HL-60 (cell line): ENCODE data around the gene ZFP62.

Experiments used
- GABPA ChIP-seq: IDR thresholded peaks from 2 replicates; pipeline ENCODE4 v1.6.1; 2012; ENCODE audit warnings: low read depth
- POLR2AphosphoS5 ChIP-seq: IDR thresholded peaks from 2 replicates; pipeline ENCODE4 v1.6.1; 2012; ENCODE audit warnings: low read depth
- SPI1 ChIP-seq: IDR thresholded peaks from 2 replicates; pipeline ENCODE4 v1.6.1; 2012; ENCODE audit warnings: low read depth, mild to moderate bottlenecking, borderline replicate concordance
- TF ChIP-seq, protein P1 (sequence below): IDR thresholded peaks from one replicate; pipeline ENCODE4 v1.5.1; 2011; ENCODE audit warnings: low read length, control low read depth, inconsistent platforms; ENCODE audit not compliant: insufficient read depth
- TF ChIP-seq, protein P2 (sequence below): IDR thresholded peaks from 2 replicates; pipeline ENCODE4 v1.6.1; 2012; ENCODE audit warnings: low read depth; ENCODE audit not compliant: insufficient replicate concordance

GRCh38 chr5:180839935-180840334 lies 21.1 kb downstream of the ZFP62 start:
- TF ChIP-seq, protein P1, sequence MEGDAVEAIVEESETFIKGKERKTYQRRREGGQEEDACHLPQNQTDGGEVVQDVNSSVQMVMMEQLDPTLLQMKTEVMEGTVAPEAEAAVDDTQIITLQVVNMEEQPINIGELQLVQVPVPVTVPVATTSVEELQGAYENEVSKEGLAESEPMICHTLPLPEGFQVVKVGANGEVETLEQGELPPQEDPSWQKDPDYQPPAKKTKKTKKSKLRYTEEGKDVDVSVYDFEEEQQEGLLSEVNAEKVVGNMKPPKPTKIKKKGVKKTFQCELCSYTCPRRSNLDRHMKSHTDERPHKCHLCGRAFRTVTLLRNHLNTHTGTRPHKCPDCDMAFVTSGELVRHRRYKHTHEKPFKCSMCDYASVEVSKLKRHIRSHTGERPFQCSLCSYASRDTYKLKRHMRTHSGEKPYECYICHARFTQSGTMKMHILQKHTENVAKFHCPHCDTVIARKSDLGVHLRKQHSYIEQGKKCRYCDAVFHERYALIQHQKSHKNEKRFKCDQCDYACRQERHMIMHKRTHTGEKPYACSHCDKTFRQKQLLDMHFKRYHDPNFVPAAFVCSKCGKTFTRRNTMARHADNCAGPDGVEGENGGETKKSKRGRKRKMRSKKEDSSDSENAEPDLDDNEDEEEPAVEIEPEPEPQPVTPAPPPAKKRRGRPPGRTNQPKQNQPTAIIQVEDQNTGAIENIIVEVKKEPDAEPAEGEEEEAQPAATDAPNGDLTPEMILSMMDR = no peak
- TF ChIP-seq POLR2AphosphoS5 (no peak), SPI1 (no peak), GABPA (no peak)
- TF ChIP-seq, protein P2, sequence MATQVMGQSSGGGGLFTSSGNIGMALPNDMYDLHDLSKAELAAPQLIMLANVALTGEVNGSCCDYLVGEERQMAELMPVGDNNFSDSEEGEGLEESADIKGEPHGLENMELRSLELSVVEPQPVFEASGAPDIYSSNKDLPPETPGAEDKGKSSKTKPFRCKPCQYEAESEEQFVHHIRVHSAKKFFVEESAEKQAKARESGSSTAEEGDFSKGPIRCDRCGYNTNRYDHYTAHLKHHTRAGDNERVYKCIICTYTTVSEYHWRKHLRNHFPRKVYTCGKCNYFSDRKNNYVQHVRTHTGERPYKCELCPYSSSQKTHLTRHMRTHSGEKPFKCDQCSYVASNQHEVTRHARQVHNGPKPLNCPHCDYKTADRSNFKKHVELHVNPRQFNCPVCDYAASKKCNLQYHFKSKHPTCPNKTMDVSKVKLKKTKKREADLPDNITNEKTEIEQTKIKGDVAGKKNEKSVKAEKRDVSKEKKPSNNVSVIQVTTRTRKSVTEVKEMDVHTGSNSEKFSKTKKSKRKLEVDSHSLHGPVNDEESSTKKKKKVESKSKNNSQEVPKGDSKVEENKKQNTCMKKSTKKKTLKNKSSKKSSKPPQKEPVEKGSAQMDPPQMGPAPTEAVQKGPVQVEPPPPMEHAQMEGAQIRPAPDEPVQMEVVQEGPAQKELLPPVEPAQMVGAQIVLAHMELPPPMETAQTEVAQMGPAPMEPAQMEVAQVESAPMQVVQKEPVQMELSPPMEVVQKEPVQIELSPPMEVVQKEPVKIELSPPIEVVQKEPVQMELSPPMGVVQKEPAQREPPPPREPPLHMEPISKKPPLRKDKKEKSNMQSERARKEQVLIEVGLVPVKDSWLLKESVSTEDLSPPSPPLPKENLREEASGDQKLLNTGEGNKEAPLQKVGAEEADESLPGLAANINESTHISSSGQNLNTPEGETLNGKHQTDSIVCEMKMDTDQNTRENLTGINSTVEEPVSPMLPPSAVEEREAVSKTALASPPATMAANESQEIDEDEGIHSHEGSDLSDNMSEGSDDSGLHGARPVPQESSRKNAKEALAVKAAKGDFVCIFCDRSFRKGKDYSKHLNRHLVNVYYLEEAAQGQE = no peak
